OCI-LY1 (cell line): Measurements from ENCODE around the gene SHROOM3.

Source experiments
- H2AFZ ChIP-seq: fragments of 200-600 bp; sonication (generic), shearing (Covaris generic); 2 replicates; pipeline ENCODE4 v1.6.0; 2014; ENCODE audit warnings: antibody characterized with exemption, mild to moderate bottlenecking, low read length
- H3F3A ChIP-seq: fragments of 200-600 bp; sonication (generic), shearing (Covaris generic); 2 replicates; pipeline ENCODE4 v1.6.0; 2014; ENCODE audit warnings: mild to moderate bottlenecking, antibody characterized with exemption, low read length, moderate library complexity; ENCODE audit not compliant: insufficient read depth
- H3K27ac ChIP-seq: fragments of 200-600 bp; sonication (generic); 2 replicates; pipeline ENCODE4 v1.5.1; 2014; ENCODE audit warnings: low read length, mixed run types, mild to moderate bottlenecking, low read depth; ENCODE audit not compliant: poor library complexity, severe bottlenecking
- H3K27me3 ChIP-seq: fragments of 200-600 bp; sonication (generic); 2 replicates; pipeline ENCODE4 v1.6.0; 2014; ENCODE audit warnings: antibody characterized with exemption, mild to moderate bottlenecking, low read length, moderate library complexity; ENCODE audit not compliant: insufficient read depth
- H3K36me3 ChIP-seq: fragments of 200-600 bp; sonication (generic); 2 replicates; pipeline ENCODE4 v1.6.1; 2014; ENCODE audit warnings: mild to moderate bottlenecking, antibody characterized with exemption, low read length, moderate library complexity, mixed read lengths; ENCODE audit not compliant: insufficient read depth
- H3K4me1 ChIP-seq: fragments of 200-600 bp; sonication (generic); 2 replicates; pipeline ENCODE4 v1.5.1; 2014; ENCODE audit warnings: mild to moderate bottlenecking, low read length, moderate library complexity; ENCODE audit not compliant: insufficient read depth, severe bottlenecking
- H3K4me2 ChIP-seq: fragments of 200-600 bp; sonication (generic), shearing (Covaris generic); 2 replicates; pipeline ENCODE4 v1.6.1; 2014; ENCODE audit warnings: low read length
- H3K4me3 ChIP-seq: fragments of 200-600 bp; sonication (generic); 2 replicates; pipeline ENCODE4 v1.5.1; 2014; ENCODE audit warnings: low read length, low read depth, mild to moderate bottlenecking, mixed read lengths; ENCODE audit not compliant: poor library complexity, severe bottlenecking
- H3K79me2 ChIP-seq: fragments of 200-600 bp; shearing (Covaris generic); 2 replicates; pipeline ENCODE4 v1.6.1; 2016; ENCODE audit warnings: mixed run types, low read length, mixed read lengths; ENCODE audit not compliant: insufficient read depth
- H3K9ac ChIP-seq: fragments of 200-600 bp; sonication (generic), shearing (Covaris generic); 2 replicates; pipeline ENCODE4 v1.6.1; 2014; ENCODE audit warnings: mild to moderate bottlenecking, low read length, mixed read lengths
- H3K9me2 ChIP-seq: fragments of 200-600 bp; sonication (generic), shearing (Covaris generic); 2 replicates; pipeline ENCODE4 v1.6.1; 2014; ENCODE audit warnings: low read depth, mild to moderate bottlenecking, low read length, mixed read lengths
- H3K9me3 ChIP-seq: fragments of 200-600 bp; shearing (Covaris generic); 2 replicates; pipeline ENCODE4 v1.6.1; 2014; ENCODE audit warnings: low read length, mixed read lengths
- H4K20me1 ChIP-seq: fragments of 200-600 bp; sonication (generic), shearing (Covaris generic); 2 replicates; pipeline ENCODE4 v1.6.0; 2016; ENCODE audit warnings: mild to moderate bottlenecking, low read length; ENCODE audit not compliant: insufficient read depth
- CTCF ChIP-seq: fragments of 200-600 bp; sonication (generic), shearing (Covaris generic); IDR thresholded peaks from 2 replicates; pipeline ENCODE4 v1.5.1; 2017; ENCODE audit warnings: mild to moderate bottlenecking, antibody characterized with exemption, low read length, moderate library complexity, mixed read lengths
- EZH2 ChIP-seq: fragments of 200-600 bp; sonication (generic), shearing (Covaris generic); IDR thresholded peaks from 2 replicates; pipeline ENCODE4 v1.8.0; 2017; ENCODE audit warnings: borderline replicate concordance, mixed run types, mild to moderate bottlenecking, antibody characterized with exemption, low read length, moderate library complexity, mixed read lengths

Gene SHROOM3

GRCh38 chr4:76562836-76563453 is 127.9 kb downstream of the SHROOM3 start:
- H2AFZ ChIP-seq = no peak overlapping the region
- no peaks in the 10 kb centered on the region for H3K9me3 ChIP-seq
- H3K27ac ChIP-seq = no peak overlapping the region
- no peak overlapping the region for H3K4me3 ChIP-seq
- TF ChIP-seq EZH2 (no peak), CTCF (no peak)
- H3K9me2 ChIP-seq = no peaks in the 10 kb centered on the region
- no peaks in the 10 kb centered on the region for H3K36me3 ChIP-seq
- H3K9ac ChIP-seq = no peak overlapping the region
- no peaks in the 10 kb centered on the region for H3K4me1 ChIP-seq
- H4K20me1 ChIP-seq = no peaks in the 10 kb centered on the region
- H3K4me2 ChIP-seq = no peak overlapping the region
- H3K79me2 ChIP-seq = no peaks in the 10 kb centered on the region
- no peaks in the 10 kb centered on the region for H3F3A ChIP-seq
- no peaks in the 10 kb centered on the region for H3K27me3 ChIP-seq

- no peak overlapping the region for H3K27ac ChIP-seq
- TF ChIP-seq CTCF = no peak
- TF ChIP-seq EZH2 = no peak
Observed at GRCh38 chr4:76563454-76564122, 128.6 kb downstream of the SHROOM3 start.

GRCh38 chr4:76564123-76564915 is 129.3 kb downstream of the SHROOM3 start:
- no peak overlapping the region for H2AFZ ChIP-seq

More at GRCh38 chr4:76563454-76564122, 128.6 kb downstream of the SHROOM3 start:
- H3K36me3 ChIP-seq = no peaks in the 10 kb centered on the region
- H4K20me1 ChIP-seq = no peaks in the 10 kb centered on the region
- no peak overlapping the region for H3K4me2 ChIP-seq
- no peak overlapping the region for H3K9ac ChIP-seq
- no peaks in the 10 kb centered on the region for H3K9me2 ChIP-seq
- H3K4me3 ChIP-seq = no peak overlapping the region
- no peak overlapping the region for H2AFZ ChIP-seq
- no peaks in the 10 kb centered on the region for H3K79me2 ChIP-seq
- H3K27me3 ChIP-seq = no peaks in the 10 kb centered on the region
- H3K4me1 ChIP-seq = no peaks in the 10 kb centered on the region
- no peaks in the 10 kb centered on the region for H3K9me3 ChIP-seq
- H3F3A ChIP-seq = no peaks in the 10 kb centered on the region

More at GRCh38 chr4:76564123-76564915, 129.3 kb downstream of the SHROOM3 start:
- H3K4me3 ChIP-seq = no peak overlapping the region
- no peaks in the 10 kb centered on the region for H3K27me3 ChIP-seq
- no peak overlapping the region for H3K4me2 ChIP-seq
- H3K27ac ChIP-seq = no peak overlapping the region
- H4K20me1 ChIP-seq = no peaks in the 10 kb centered on the region
- no peak overlapping the region for H3K9ac ChIP-seq
- no peaks in the 10 kb centered on the region for H3K9me2 ChIP-seq
- no peaks in the 10 kb centered on the region for H3K79me2 ChIP-seq
- H3K9me3 ChIP-seq = no peaks in the 10 kb centered on the region
- TF ChIP-seq EZH2 (no peak), CTCF (no peak)
- no peaks in the 10 kb centered on the region for H3F3A ChIP-seq
- H3K4me1 ChIP-seq = no peaks in the 10 kb centered on the region
- H3K36me3 ChIP-seq = no peaks in the 10 kb centered on the region
